CD14-positive monocyte (primary cell): ENCODE results near the gene ERCC2. TPM values are rescaled to one million over a fixed set of nuclear protein-coding genes. Genes with fewer than 3 reads are reported as not detected.

Experiments used
- DNase-seq, 3 donors: peaks; one replicate each; pipeline ENCODE4 v3.0.0-alpha.2; 2011 to 2022
- H2AFZ ChIP-seq: 2 replicates; pipeline ENCODE4 v1.6.0; 2012; ENCODE audit warnings: mild to moderate bottlenecking, low read depth, low read length, inconsistent platforms; ENCODE audit not compliant: insufficient read depth, poor library complexity, severe bottlenecking
- H3K27ac ChIP-seq, 2 donors: 1 replicate in 1 of 2; 2 replicates in 1 of 2; pipeline ENCODE4 v1.5.1; 2012 to 2013; ENCODE audit warnings: low read length in 2 of 2, control low read depth in 1 of 2, inconsistent platforms in 1 of 2, low read depth in 1 of 2, mild to moderate bottlenecking in 1 of 2
- H3K27me3 ChIP-seq, 2 donors: one replicate each; pipeline versions ENCODE4 v1.6.0 to v1.6.1; 2011 to 2013; ENCODE audit warnings: low read length in 2 of 2; ENCODE audit not compliant: control insufficient read depth in 2 of 2, insufficient read depth in 2 of 2
- H3K36me3 ChIP-seq, 2 donors: replicated peaks in 1 of 2; 1 replicate in 1 of 2; 2 replicates in 1 of 2; pipeline versions ENCODE4 v1.5.1 to v1.6.1; 2012 to 2013; ENCODE audit warnings: low read length in 2 of 2, control low read depth in 1 of 2, inconsistent platforms in 1 of 2, mild to moderate bottlenecking in 1 of 2; ENCODE audit not compliant: insufficient read depth in 2 of 2, control insufficient read depth in 1 of 2
- H3K4me1 ChIP-seq, 2 donors: 1 replicate in 1 of 2; 2 replicates in 1 of 2; pipeline versions ENCODE4 v1.5.1 to v1.6.1; 2012 to 2013; ENCODE audit warnings: low read length in 2 of 2, control low read depth in 1 of 2, inconsistent platforms in 1 of 2, mild to moderate bottlenecking in 1 of 2, moderate library complexity in 1 of 2; ENCODE audit not compliant: insufficient read depth in 2 of 2, control insufficient read depth in 1 of 2
- H3K4me2 ChIP-seq: replicated peaks from 2 replicates; pipeline ENCODE3; 2012; ENCODE audit warnings: low read length, moderate library complexity, mild to moderate bottlenecking; ENCODE audit not compliant: poor library complexity, severe bottlenecking; ENCODE audit errors: extremely low read depth
- H3K4me3 ChIP-seq, 3 experiments: fragments of 200-600 bp in 1 of 3; sonication (generic) in 1 of 3; replicated peaks in 1 of 3; 1 replicate in 2 of 3; 2 replicates in 1 of 3; pipeline ENCODE4 v1.5.1; 2011 to 2013; ENCODE audit warnings: low read length in 3 of 3, mild to moderate bottlenecking in 3 of 3, control low read depth in 2 of 3, low read depth in 2 of 3, inconsistent platforms in 1 of 3, moderate library complexity in 1 of 3
- H3K79me2 ChIP-seq: 2 replicates; pipeline ENCODE4 v1.6.0; 2012; ENCODE audit warnings: mild to moderate bottlenecking, control low read depth, inconsistent platforms, low read length, moderate library complexity; ENCODE audit not compliant: insufficient read depth
- H3K9ac ChIP-seq: 2 replicates; pipeline ENCODE4 v1.6.0; 2017; ENCODE audit warnings: low read length, mild to moderate bottlenecking; ENCODE audit not compliant: insufficient read depth, poor library complexity, severe bottlenecking
- H3K9me3 ChIP-seq, 2 donors: replicated peaks in 1 of 2; 1 replicate in 1 of 2; 2 replicates in 1 of 2; pipeline versions ENCODE4 v1.5.1 to v1.6.1; 2012 to 2013; ENCODE audit warnings: low read length in 2 of 2, control low read depth in 1 of 2; ENCODE audit not compliant: control insufficient read depth in 1 of 2, insufficient read depth in 1 of 2
- H4K20me1 ChIP-seq: 2 replicates; pipeline ENCODE4 v1.6.0; 2012; ENCODE audit warnings: mild to moderate bottlenecking, low read length, control low read depth, moderate library complexity; ENCODE audit not compliant: insufficient read depth
- H3K27ac Mint-ChIP-seq, 7 donors: one replicate each; pipeline ENCODE4 v1.8.0; 2020; ENCODE audit warnings: mild to moderate bottlenecking in 7 of 7, mixed read lengths in 7 of 7, moderate library complexity in 6 of 7, inconsistent platforms in 2 of 7
- H3K27me3 Mint-ChIP-seq, 3 donors: one replicate each; pipeline ENCODE4 v1.8.0; 2021 to 2022; ENCODE audit warnings: low read depth in 3 of 3, mild to moderate bottlenecking in 3 of 3, mixed read lengths in 3 of 3, moderate library complexity in 3 of 3, inconsistent platforms in 1 of 3
- H3K36me3 Mint-ChIP-seq, 2 donors: one replicate each; pipeline ENCODE4 v1.8.0; 2020; ENCODE audit warnings: mixed read lengths in 2 of 2, inconsistent platforms in 1 of 2, mild to moderate bottlenecking in 1 of 2
- H3K4me1 Mint-ChIP-seq: one replicate; pipeline ENCODE4 v1.8.0; 2020; ENCODE audit warnings: mild to moderate bottlenecking, mixed read lengths
- H3K4me3 Mint-ChIP-seq, 2 donors: one replicate each; pipeline ENCODE4 v1.8.0; 2020; ENCODE audit warnings: mild to moderate bottlenecking in 2 of 2, mixed read lengths in 2 of 2, moderate library complexity in 1 of 2
- H3K9me3 Mint-ChIP-seq, 7 donors: one replicate each; pipeline ENCODE4 v1.8.0; 2020 to 2022; ENCODE audit warnings: mixed read lengths in 7 of 7, mild to moderate bottlenecking in 6 of 7, moderate library complexity in 6 of 7, inconsistent platforms in 2 of 7
- CTCF ChIP-seq: fragments of 200-600 bp; IDR thresholded peaks from one replicate; pipeline ENCODE4 v1.8.0; 2022; ENCODE audit warnings: antibody characterized with exemption, mild to moderate bottlenecking
- WGBS: methylation state at CpG from one replicate; pipeline ENCODE4 v1.1.5; 2013; ENCODE audit warnings: missing lambda C conversion rate; ENCODE audit not compliant: insufficient coverage; 5-methylcytosine and 5-hydroxymethylcytosine counted together
- intact Hi-C, 2 donors: fragments of 100-400 bp; cut with micrococcal nuclease; formaldehyde crosslinking; loops; one replicate each; pipeline versions ENCODE4 v1.15.0 to v1.15.1; 2023
- polyA plus RNA-seq, 3 donors: library from polyadenylated mRNA; depleted of rRNA in 1 of 3; unstranded in 2 of 3; stranded (reverse) in 1 of 3; fragments of 300-500 nt in 2 of 3; fragments of >200 nt in 1 of 3; fragmentation: Illumina TruSeq in 2 of 3; gene quantifications; 1 replicate in 2 of 3; 2 replicates in 1 of 3; pipeline ENCODE4 v1.2.3, GENCODE V29; 2012 to 2021

Gene ERCC2
- polyA plus RNA-seq, 3 donors: 4.0 to 20.0 (median 4.4) TPM

- peaks cover 30 to 36% of the 10 kb centered on the region in 2 donors for H3K36me3 Mint-ChIP-seq
- H3K9me3 ChIP-seq: no peaks in the 10 kb centered on the region
- H3K4me3 ChIP-seq: no peak overlapping the region
Observed at GRCh38 chr19:45349126-45349415, 21.3 kb downstream of the ERCC2 start.

GRCh38 chr19:45348367-45349125, 21.8 kb downstream of the ERCC2 start:
- no peak for DNase-seq
- Histone ChIP-seq H3K27ac (no peak overlapping the region), H3K9me3 (no peaks in the 10 kb centered on the region), H3K27me3 (peaks cover 0 to 15% of the 10 kb centered on the region in 2 donors), H3K4me2 (no peak overlapping the region), H3K4me1 (no peaks in the 10 kb centered on the region), H3K9ac (no peak overlapping the region), H2AFZ (no peak overlapping the region), H3K4me3 (no peak overlapping the region), H3K36me3 (peaks cover 24 to 28% of the 10 kb centered on the region in 2 donors), H4K20me1 (no peaks in the 10 kb centered on the region), H3K79me2 (no peaks in the 10 kb centered on the region)
- H3K27ac Mint-ChIP-seq: no peak overlapping the region
- no peaks in the 10 kb centered on the region for H3K4me1 Mint-ChIP-seq
- WGBS: 90% methylated on average over 19 of the region's 23 CpGs
- peaks cover 0 to 1% (median 0%) of the 10 kb centered on the region in 7 donors for H3K9me3 Mint-ChIP-seq
- peaks cover 13 to 30% (median 21%) of the 10 kb centered on the region in 3 donors for H3K27me3 Mint-ChIP-seq
- intact Hi-C loops: loop anchor here in 1 of 2 donors (10.0 kb wide), 1 partner anchor 204 kb away; no protein-coding TSS in a partner anchor
- H3K36me3 Mint-ChIP-seq: peaks cover 27 to 31% of the 10 kb centered on the region in 2 donors
- peak overlapping the region in 1 of 2 donors; percentile 20 for H3K4me3 Mint-ChIP-seq
- TF ChIP-seq CTCF: no peak

More at GRCh38 chr19:45349126-45349415, 21.3 kb downstream of the ERCC2 start:
- no peak for DNase-seq
- Mint-ChIP-seq H3K27ac (peak overlapping the region in 1 of 7 donors; percentile 10), H3K9me3 (peaks cover 0 to 1% (median 0%) of the 10 kb centered on the region in 7 donors), H3K27me3 (peaks cover 11 to 29% (median 21%) of the 10 kb centered on the region in 3 donors), H3K4me1 (no peaks in the 10 kb centered on the region), H3K4me3 (no peak overlapping the region)
- Histone ChIP-seq H3K4me2 (no peak overlapping the region), H3K27ac (no peak overlapping the region), H3K36me3 (peaks cover 24 to 33% of the 10 kb centered on the region in 2 donors), H3K4me1 (no peaks in the 10 kb centered on the region), H3K27me3 (peaks cover 0 to 14% of the 10 kb centered on the region in 2 donors), H3K79me2 (no peaks in the 10 kb centered on the region), H4K20me1 (no peaks in the 10 kb centered on the region), H3K9ac (no peak overlapping the region), H2AFZ (no peak overlapping the region)
- intact Hi-C loops: loop anchor here in 1 of 2 donors (10.0 kb wide), 1 partner anchor 204 kb away; no protein-coding TSS in a partner anchor
- WGBS: 72% methylated on average over 3 of the region's 3 CpGs
- TF ChIP-seq CTCF: no peak
